Mucosa of descending colon (tissue), 3 donors: ENCODE data around the gene SLC15A3. TPM values are rescaled to one million over a fixed set of nuclear protein-coding genes. Genes with fewer than 3 reads are reported as not detected.

ENCODE experiments used
- ATAC-seq: fragments of 200-7000 bp; cut with Tn5 transposase; one replicate; pipeline ENCODE4 v1.9.1; 2020; ENCODE audit warnings: mild to moderate bottlenecking, moderate library complexity
- DNase-seq, 3 donors: peaks; one replicate each; pipeline ENCODE4 v3.0.0-alpha.2; 2020
- H3K36me3 ChIP-seq: fragments of 200-600 bp; one replicate; pipeline ENCODE4 v1.8.0; 2021; ENCODE audit warnings: low read depth, mild to moderate bottlenecking
- H3K4me1 ChIP-seq: fragments of 200-600 bp; one replicate; pipeline ENCODE4 v1.8.0; 2021; ENCODE audit warnings: low read depth, mild to moderate bottlenecking
- H3K4me3 ChIP-seq: fragments of 200-600 bp; one replicate; pipeline ENCODE4 v1.8.0; 2021; ENCODE audit warnings: mild to moderate bottlenecking
- H3K9me3 ChIP-seq: fragments of 200-600 bp; one replicate; pipeline ENCODE4 v1.8.0; 2021; ENCODE audit warnings: mild to moderate bottlenecking
- CTCF ChIP-seq: fragments of 200-600 bp; IDR thresholded peaks from one replicate; pipeline ENCODE4 v1.8.0; 2022; ENCODE audit warnings: antibody characterized with exemption, mild to moderate bottlenecking
- intact Hi-C, 2 donors: fragments of 100-400 bp; cut with DNase I in 1 of 2; cut with micrococcal nuclease in 1 of 2; formaldehyde crosslinking; loops; one replicate each; pipeline versions ENCODE4 v1.11.0 to v1.11.1; 2022; cut with DNase I, micrococcal nuclease
- total RNA-seq, 3 donors: library from RNA; stranded (reverse); fragmentation: NEBNext Ultra II Directional in 2 of 3; extraction: Animal tissue kit (Norgen Biotek cat#: 25700) in 2 of 3; gene quantifications; one replicate each; pipeline versions ENCODE4 v1.2.1 to v1.2.4, GENCODE V29; 2021 to 2023
- donor health status: DM: no; HTN: no; CAD: no; lungs with moderate emphysema.
- donor health status: DM: no; HTN: no; CAD: no.
- donor health status: DM: no; HTN: yes; CAD: no.

The SLC15A3 gene
- total RNA-seq, 3 donors from 2014 or later, result 6.2 to 36.8 (median 18.4) TPM

GRCh38 chr11:60987577-60988277 is 35.8 kb upstream of the SLC15A3 start:
- intact Hi-C loops, result no loop called here
- Histone ChIP-seq H3K4me1 (no peaks in the 10 kb centered on the region), H3K9me3 (no peaks in the 10 kb centered on the region), H3K36me3 (no peaks in the 10 kb centered on the region), H3K4me3 (no peak overlapping the region)
- no peak for TF ChIP-seq CTCF
- DNase-seq (peak in 1 of 3 donors; percentile 34), ATAC-seq (peak; percentile 19)

GRCh38 chr11:60985991-60986915 is 34.3 kb upstream of the SLC15A3 start:
- TF ChIP-seq CTCF, result no peak
- intact Hi-C loops, result no loop called here
- no peaks in the 10 kb centered on the region for H3K36me3 ChIP-seq
- DNase-seq (peak; percentile 60 to 87 (median 69)), ATAC-seq (peak; percentile 89)
- no peak overlapping the region for H3K4me3 ChIP-seq
- H3K4me1 ChIP-seq, result no peaks in the 10 kb centered on the region
- no peaks in the 10 kb centered on the region for H3K9me3 ChIP-seq

- TF ChIP-seq CTCF, result no peak
- DNase-seq, result no peak
- intact Hi-C loops, result no loop called here
Observed at GRCh38 chr11:60985501-60985900, 33.5 kb upstream of the SLC15A3 start.

GRCh38 chr11:60984636-60985035 is 32.7 kb upstream of the SLC15A3 start:
- DNase-seq (no peak), ATAC-seq (no peak)
- Histone ChIP-seq H3K4me3 (no peak overlapping the region), H3K9me3 (no peaks in the 10 kb centered on the region), H3K4me1 (no peaks in the 10 kb centered on the region), H3K36me3 (no peaks in the 10 kb centered on the region)
- intact Hi-C loops, result no loop called here
- no peak for TF ChIP-seq CTCF

More at GRCh38 chr11:60985501-60985900, 33.5 kb upstream of the SLC15A3 start:
- Histone ChIP-seq H3K36me3 (no peaks in the 10 kb centered on the region), H3K4me1 (no peaks in the 10 kb centered on the region), H3K4me3 (no peak overlapping the region), H3K9me3 (no peaks in the 10 kb centered on the region)
- no peak for ATAC-seq

GRCh38 chr11:60984149-60984548 is 32.2 kb upstream of the SLC15A3 start:
- TF ChIP-seq CTCF, result no peak
- ATAC-seq, result no peak
- Histone ChIP-seq H3K4me1 (no peaks in the 10 kb centered on the region), H3K4me3 (no peak overlapping the region), H3K9me3 (no peaks in the 10 kb centered on the region), H3K36me3 (no peaks in the 10 kb centered on the region)
- no peak for DNase-seq
- intact Hi-C loops, result no loop called here
